MM.1S (cell line): Measurements from ENCODE around the gene LRG1.

ENCODE experiments used
- DNase-seq: peaks from one replicate; pipeline ENCODE4 v3.0.0-alpha.2; 2015
- H2AFZ ChIP-seq: fragments of 300-600 bp; sonication (generic); 2 replicates; pipeline ENCODE4 v1.6.0; 2016; ENCODE audit warnings: antibody characterized with exemption, low read length
- H3F3A ChIP-seq: fragments of 300-600 bp; sonication (generic); 2 replicates; pipeline ENCODE4 v1.6.1; 2016; ENCODE audit warnings: mild to moderate bottlenecking, antibody characterized with exemption, low read length, moderate library complexity, mixed read lengths; ENCODE audit not compliant: insufficient read depth
- H3K27ac ChIP-seq: fragments of 300-600 bp; sonication (generic); 2 replicates; pipeline ENCODE4 v1.5.1; 2016; ENCODE audit warnings: mild to moderate bottlenecking, low read length
- H3K27me3 ChIP-seq: fragments of 300-600 bp; sonication (generic); replicated peaks from 2 replicates; pipeline ENCODE4 v1.6.0; 2016; ENCODE audit warnings: low read length; ENCODE audit not compliant: insufficient read depth
- H3K36me3 ChIP-seq: fragments of 300-600 bp; sonication (generic); replicated peaks from 2 replicates; pipeline ENCODE4 v1.6.1; 2016; ENCODE audit warnings: mild to moderate bottlenecking, low read length, mixed read lengths; ENCODE audit not compliant: insufficient read depth
- H3K4me1 ChIP-seq: fragments of 300-600 bp; sonication (generic); 2 replicates; pipeline ENCODE4 v1.6.1; 2016; ENCODE audit warnings: low read length, mixed read lengths
- H3K4me2 ChIP-seq: fragments of 300-600 bp; sonication (generic); 2 replicates; pipeline ENCODE4 v1.6.0; 2016; ENCODE audit warnings: low read depth, low read length
- H3K4me3 ChIP-seq: fragments of 300-600 bp; sonication (generic); 2 replicates; pipeline ENCODE4 v1.5.1; 2016; ENCODE audit warnings: low read length, mixed read lengths
- H3K79me2 ChIP-seq: fragments of 300-600 bp; sonication (generic); 2 replicates; pipeline ENCODE4 v1.6.1; 2016; ENCODE audit warnings: mixed run types, low read length, mixed read lengths
- H3K9ac ChIP-seq: fragments of 300-600 bp; sonication (generic); 2 replicates; pipeline ENCODE4 v1.6.1; 2016; ENCODE audit warnings: low read length, mixed read lengths
- H3K9me2 ChIP-seq: fragments of 300-600 bp; sonication (generic); replicated peaks from 2 replicates; pipeline ENCODE4 v1.6.1; 2016; ENCODE audit warnings: mild to moderate bottlenecking, low read length, mixed read lengths; ENCODE audit not compliant: insufficient read depth
- H3K9me3 ChIP-seq: fragments of 300-600 bp; sonication (generic); replicated peaks from 2 replicates; pipeline ENCODE4 v1.6.1; 2016; ENCODE audit warnings: mild to moderate bottlenecking, low read length, mixed read lengths; ENCODE audit not compliant: insufficient read depth
- H4K20me1 ChIP-seq: fragments of 300-600 bp; sonication (generic); 2 replicates; pipeline ENCODE4 v1.6.1; 2016; ENCODE audit warnings: mild to moderate bottlenecking, low read length, moderate library complexity, mixed read lengths; ENCODE audit not compliant: insufficient read depth
- CTCF ChIP-seq: fragments of 300-600 bp; sonication (generic); IDR thresholded peaks from 2 replicates; pipeline ENCODE4 v1.5.1; 2016; ENCODE audit warnings: antibody characterized with exemption, low read length, mixed read lengths
- EZH2 ChIP-seq: fragments of 300-600 bp; sonication (generic); optimal IDR thresholded peaks from 2 replicates; pipeline ENCODE3; 2017; ENCODE audit warnings: low read depth, mild to moderate bottlenecking, antibody characterized with exemption, low read length, mixed read lengths
- EZH2phosphoT487 ChIP-seq: fragments of 300-600 bp; sonication (generic); IDR thresholded peaks from 2 replicates; pipeline ENCODE4 v1.6.1; 2018; ENCODE audit warnings: antibody characterized with exemption, low read length

The LRG1 gene

DNA sequence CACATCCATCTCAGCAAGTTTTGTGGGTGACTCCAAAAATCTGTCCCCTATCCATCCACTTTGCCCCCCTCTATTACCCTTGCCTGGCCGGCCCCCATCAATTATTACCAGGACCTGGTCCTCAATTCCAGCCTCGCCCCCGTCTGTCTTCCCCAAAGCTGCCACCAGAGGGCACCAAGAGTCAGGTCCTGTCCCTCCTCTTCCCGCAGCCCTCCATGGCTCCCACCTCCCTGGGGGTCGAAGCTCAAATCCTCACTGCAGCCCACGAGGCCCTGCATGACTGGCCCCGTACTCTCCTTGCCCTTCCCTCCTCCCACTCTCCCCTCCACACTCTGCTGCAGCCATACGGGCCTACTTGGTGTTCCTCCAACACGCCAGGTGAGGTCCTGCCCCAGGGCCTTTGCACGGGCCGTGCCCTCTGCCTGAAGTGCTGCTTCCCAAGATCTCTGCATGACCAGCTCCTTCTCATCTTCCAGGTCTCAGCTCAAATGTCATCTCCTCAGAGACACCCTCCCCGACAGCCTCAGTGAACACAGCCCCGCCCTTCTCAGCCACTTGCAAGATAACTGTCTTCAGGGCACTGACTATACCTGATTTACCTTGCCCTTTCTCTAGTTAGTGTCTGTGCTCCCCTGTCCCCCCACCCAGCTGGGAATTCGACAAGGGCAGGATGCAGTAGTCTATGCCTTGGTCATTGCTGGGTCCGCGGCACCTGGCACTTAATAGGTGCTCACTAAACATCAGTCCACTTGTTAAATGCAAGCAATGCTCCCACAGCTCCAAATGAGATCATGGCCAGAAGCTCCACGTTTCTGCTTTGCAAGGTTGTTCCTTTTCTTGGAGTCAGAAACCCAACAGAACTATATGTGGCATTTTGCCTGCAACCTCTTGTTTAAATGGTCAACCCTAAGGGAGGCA is 36.4 kb upstream of the LRG1 start:
- H3K27me3 ChIP-seq, result peaks cover 92% of the 10 kb centered on the region
- no peaks in the 10 kb centered on the region for H3K4me1 ChIP-seq
- no peaks in the 10 kb centered on the region for H3K36me3 ChIP-seq
- no peak overlapping the region for H3K4me3 ChIP-seq
- no peak overlapping the region for H2AFZ ChIP-seq
- H3K4me2 ChIP-seq, result no peak overlapping the region
- H3K79me2 ChIP-seq, result no peaks in the 10 kb centered on the region
- no peaks in the 10 kb centered on the region for H4K20me1 ChIP-seq
- H3K27ac ChIP-seq, result no peak overlapping the region
- DNase-seq, result peak; percentile 37
- H3K9me3 ChIP-seq, result no peaks in the 10 kb centered on the region
- no peak overlapping the region for H3K9ac ChIP-seq
- no peaks in the 10 kb centered on the region for H3K9me2 ChIP-seq
- H3F3A ChIP-seq, result no peaks in the 10 kb centered on the region
- TF ChIP-seq EZH2, result no peak
- no peak for TF ChIP-seq EZH2phosphoT487
- peak; percentile 84 for TF ChIP-seq CTCF

- Histone ChIP-seq H3K9me2 (no peaks in the 10 kb centered on the region), H3K27me3 (peaks cover 96% of the 10 kb centered on the region), H3K9ac (no peak overlapping the region), H3K27ac (no peak overlapping the region), H3K4me2 (no peak overlapping the region), H3K9me3 (no peaks in the 10 kb centered on the region), H2AFZ (no peak overlapping the region), H3F3A (no peaks in the 10 kb centered on the region), H3K79me2 (no peaks in the 10 kb centered on the region), H4K20me1 (no peaks in the 10 kb centered on the region), H3K4me3 (no peak overlapping the region), H3K4me1 (no peaks in the 10 kb centered on the region), H3K36me3 (no peaks in the 10 kb centered on the region)
- no peak for TF ChIP-seq EZH2
- no peak for TF ChIP-seq EZH2phosphoT487
- TF ChIP-seq CTCF, result no peak
- no peak for DNase-seq
These were observed 35.6 kb upstream of the LRG1 start for GRCh38 chr19:4575267-4576015.

DNA sequence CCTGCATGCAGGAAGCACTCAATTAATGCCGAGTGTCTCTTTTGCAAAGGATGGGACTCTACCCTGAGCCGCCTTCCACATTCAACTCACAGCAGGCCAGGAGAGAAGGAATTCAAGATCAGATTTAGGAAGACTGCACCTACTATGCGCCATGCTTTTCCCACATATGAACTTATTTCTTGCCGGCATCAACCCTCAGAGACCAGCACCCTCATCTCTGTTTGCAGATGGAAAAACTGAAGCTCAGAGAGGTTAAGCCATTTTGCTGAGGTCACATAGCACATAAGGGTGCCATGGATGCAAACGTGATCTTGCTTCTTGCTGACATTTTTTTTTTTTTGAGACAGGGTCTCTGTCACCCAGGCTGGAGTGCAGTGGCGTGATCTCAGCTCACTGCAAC is 33.8 kb upstream of the LRG1 start:
- Histone ChIP-seq H3K4me1 (no peaks in the 10 kb centered on the region), H3F3A (no peaks in the 10 kb centered on the region), H3K9me2 (no peaks in the 10 kb centered on the region), H3K9me3 (no peaks in the 10 kb centered on the region), H3K79me2 (no peaks in the 10 kb centered on the region), H3K9ac (no peak overlapping the region), H3K4me2 (no peak overlapping the region), H3K27me3 (peaks cover 95% of the 10 kb centered on the region), H4K20me1 (no peaks in the 10 kb centered on the region), H3K4me3 (no peak overlapping the region), H3K27ac (no peak overlapping the region), H2AFZ (no peak overlapping the region), H3K36me3 (no peaks in the 10 kb centered on the region)
- no peak for DNase-seq
- TF ChIP-seq CTCF, result no peak
- no peak for TF ChIP-seq EZH2
